SU-DHL-6 (cell line): Measurements from ENCODE around the gene MKKS.

Experiments
- H2AFZ ChIP-seq: fragments of 200-600 bp; sonication (generic); 2 replicates; pipeline ENCODE4 v1.6.1; 2014; ENCODE audit warnings: low read depth, mild to moderate bottlenecking, moderate library complexity, mixed read lengths, antibody characterized with exemption, low read length; ENCODE audit not compliant: severe bottlenecking
- H3F3A ChIP-seq: fragments of 200-600 bp; shearing (Covaris generic); 2 replicates; pipeline ENCODE4 v1.6.0; 2016; ENCODE audit warnings: antibody characterized with exemption, mild to moderate bottlenecking; ENCODE audit not compliant: insufficient read depth
- H3K27ac ChIP-seq: fragments of 200-600 bp; sonication (generic); 2 replicates; pipeline ENCODE4 v1.5.1; 2016; ENCODE audit warnings: low read depth, mild to moderate bottlenecking, low read length, moderate library complexity, mixed read lengths
- H3K27me3 ChIP-seq: fragments of 200-600 bp; sonication (generic), shearing (Covaris generic); 2 replicates; pipeline ENCODE4 v1.6.0; 2014; ENCODE audit warnings: mild to moderate bottlenecking, low read length
- H3K36me3 ChIP-seq: fragments of 200-600 bp; sonication (generic); 2 replicates; pipeline ENCODE4 v1.6.1; 2014; ENCODE audit warnings: mild to moderate bottlenecking, low read length, mixed read lengths
- H3K4me2 ChIP-seq: fragments of 300-600, 200-600 bp; shearing (Covaris generic), sonication (generic); 2 replicates; pipeline ENCODE4 v1.6.0; 2014; ENCODE audit warnings: low read length, low read depth, mild to moderate bottlenecking; ENCODE audit not compliant: poor library complexity, severe bottlenecking
- H3K4me3 ChIP-seq: fragments of 200-600 bp; sonication (generic); 2 replicates; pipeline ENCODE4 v1.5.1; 2014; ENCODE audit warnings: antibody characterized with exemption, low read length, mild to moderate bottlenecking, mixed read lengths; ENCODE audit not compliant: insufficient read depth, poor library complexity, severe bottlenecking
- H3K79me2 ChIP-seq: fragments of 200-600 bp; sonication (generic); 2 replicates; pipeline ENCODE4 v1.6.1; 2014; ENCODE audit warnings: mild to moderate bottlenecking, low read length, moderate library complexity; ENCODE audit not compliant: insufficient read depth
- H3K9ac ChIP-seq: fragments of 200-600 bp; sonication (generic); 2 replicates; pipeline ENCODE4 v1.7.0; 2014; ENCODE audit warnings: mild to moderate bottlenecking, low read length
- H3K9me2 ChIP-seq: fragments of 200-600 bp; sonication (generic); replicated peaks from 2 replicates; pipeline ENCODE4 v1.6.1; 2014; ENCODE audit warnings: low read length; ENCODE audit not compliant: insufficient read depth
- H3K9me3 ChIP-seq: fragments of 200-600 bp; sonication (generic); 2 replicates; pipeline ENCODE4 v1.6.1; 2014; ENCODE audit warnings: low read length, mixed read lengths; ENCODE audit not compliant: insufficient read depth
- H4K20me1 ChIP-seq: fragments of 200-600 bp; sonication (generic); 2 replicates; pipeline ENCODE4 v1.6.1; 2014; ENCODE audit warnings: low read depth, mild to moderate bottlenecking, antibody characterized with exemption, low read length, moderate library complexity, mixed read lengths
- CTCF ChIP-seq: fragments of 200-600 bp; sonication (generic); IDR thresholded peaks from one replicate; pipeline ENCODE4 v1.5.1; 2017; ENCODE audit warnings: antibody characterized with exemption, mild to moderate bottlenecking, low read length, moderate library complexity; ENCODE audit not compliant: insufficient read depth, poor library complexity, severe bottlenecking
- EZH2phosphoT487 ChIP-seq: fragments of 200-600 bp; sonication (generic), shearing (Covaris generic); conservative IDR thresholded peaks from 2 replicates; pipeline ENCODE4 v1.6.1; 2018; ENCODE audit warnings: mild to moderate bottlenecking, antibody characterized with exemption, low read length, moderate library complexity, mixed read lengths

MKKS gene

GRCh38 chr20:10369723-10370090, 64.3 kb downstream of the MKKS start:
- no peaks in the 10 kb centered on the region for H3K79me2 ChIP-seq
- H2AFZ ChIP-seq = no peak overlapping the region
- H3K36me3 ChIP-seq = no peaks in the 10 kb centered on the region
- no peaks in the 10 kb centered on the region for H3K9me2 ChIP-seq
- no peak overlapping the region for H3K9ac ChIP-seq
- H3K9me3 ChIP-seq = no peaks in the 10 kb centered on the region
- no peak overlapping the region for H3K4me3 ChIP-seq
- H3K27ac ChIP-seq = no peak overlapping the region
- H3F3A ChIP-seq = no peaks in the 10 kb centered on the region
- H3K4me2 ChIP-seq = no peak overlapping the region
- no peaks in the 10 kb centered on the region for H4K20me1 ChIP-seq
- no peaks in the 10 kb centered on the region for H3K27me3 ChIP-seq
- TF ChIP-seq CTCF (no peak), EZH2phosphoT487 (no peak)

GRCh38 chr20:10368702-10369041, 65.3 kb downstream of the MKKS start:
- H3K4me3 ChIP-seq = no peak overlapping the region
- H3F3A ChIP-seq = no peaks in the 10 kb centered on the region
- no peaks in the 10 kb centered on the region for H4K20me1 ChIP-seq
- no peaks in the 10 kb centered on the region for H3K9me3 ChIP-seq
- no peaks in the 10 kb centered on the region for H3K9me2 ChIP-seq
- no peak for TF ChIP-seq EZH2phosphoT487
- TF ChIP-seq CTCF = no peak
- no peak overlapping the region for H3K27ac ChIP-seq
- no peaks in the 10 kb centered on the region for H3K27me3 ChIP-seq
- H3K9ac ChIP-seq = no peak overlapping the region
- no peak overlapping the region for H2AFZ ChIP-seq
- no peaks in the 10 kb centered on the region for H3K79me2 ChIP-seq
- H3K36me3 ChIP-seq = no peaks in the 10 kb centered on the region
- H3K4me2 ChIP-seq = no peak overlapping the region

DNA sequence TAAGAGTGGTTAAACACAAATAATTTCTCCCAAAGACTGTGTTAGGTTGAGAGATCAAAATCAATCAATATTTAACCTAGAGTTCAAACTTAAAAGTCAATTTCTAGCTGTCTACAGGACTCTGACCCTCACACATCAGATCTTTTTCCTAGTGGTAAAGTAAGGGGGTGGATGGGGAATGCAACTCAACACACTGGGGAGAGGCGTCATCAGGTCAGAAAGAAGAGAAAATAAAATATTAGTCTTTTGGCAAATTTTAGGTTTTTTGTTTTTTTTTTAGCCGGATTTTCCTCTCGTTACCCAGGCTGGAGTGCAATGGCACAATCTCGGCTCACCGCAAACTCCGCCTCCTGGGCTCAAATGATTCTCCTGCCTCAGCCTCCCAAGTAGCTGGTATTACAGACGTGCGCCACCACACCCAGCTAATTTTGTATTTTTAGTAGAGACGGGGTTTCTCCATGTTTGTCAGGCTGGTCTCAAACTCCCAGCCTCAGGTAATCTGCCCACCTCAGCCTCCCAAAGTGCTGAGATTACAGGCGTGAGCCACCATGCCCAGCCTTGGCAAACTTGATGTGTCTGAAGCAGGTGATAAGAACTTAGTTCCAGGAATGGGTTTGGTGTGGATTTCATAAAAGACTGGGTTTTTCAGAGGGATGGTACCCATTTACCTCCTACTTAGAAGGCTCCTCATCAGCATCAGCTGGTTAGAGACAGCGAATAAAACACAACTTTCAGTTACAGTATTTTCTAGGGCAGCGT, 65.9 kb downstream of the MKKS start:
- Histone ChIP-seq H3K36me3 (no peaks in the 10 kb centered on the region), H3K4me2 (no peak overlapping the region), H4K20me1 (no peaks in the 10 kb centered on the region), H2AFZ (no peak overlapping the region), H3K9me3 (no peaks in the 10 kb centered on the region), H3K4me3 (no peak overlapping the region), H3K9ac (no peak overlapping the region), H3K9me2 (no peaks in the 10 kb centered on the region), H3K27ac (no peak overlapping the region), H3F3A (no peaks in the 10 kb centered on the region), H3K27me3 (no peaks in the 10 kb centered on the region), H3K79me2 (no peaks in the 10 kb centered on the region)
- TF ChIP-seq EZH2phosphoT487 (no peak), CTCF (no peak)
